HL-60 (cell line): ENCODE data around the gene IDE.

Source experiments
- DNase-seq, 2 experiments: peaks; one replicate each; pipeline ENCODE4 v3.0.0-alpha.2; 2010 to 2020; ENCODE audit warnings: low read depth in 1 of 2, low spot score in 1 of 2
- H3K27ac ChIP-seq: fragments of 250-450 bp; sonication (Bioruptor Pico); replicated peaks from 2 replicates; pipeline ENCODE4 v1.5.1; 2020; ENCODE audit warnings: mild to moderate bottlenecking, moderate library complexity
- H3K27me3 ChIP-seq: fragments of 250-450 bp; sonication (Bioruptor Pico); 2 replicates; pipeline ENCODE4 v1.5.1; 2021; ENCODE audit warnings: mild to moderate bottlenecking, moderate library complexity; ENCODE audit not compliant: insufficient read depth, poor library complexity, severe bottlenecking
- H3K4me3 ChIP-seq: replicated peaks from 2 replicates; pipeline ENCODE4 v1.5.1; 2011; ENCODE audit warnings: mild to moderate bottlenecking, control low read depth, low read length; ENCODE audit not compliant: insufficient read depth
- CTCF ChIP-seq: IDR thresholded peaks from one replicate; pipeline ENCODE4 v1.5.1; 2011; ENCODE audit warnings: low read length, control low read depth, inconsistent platforms; ENCODE audit not compliant: insufficient read depth
- GABPA ChIP-seq: IDR thresholded peaks from 2 replicates; pipeline ENCODE4 v1.6.1; 2012; ENCODE audit warnings: low read depth
- POLR2AphosphoS5 ChIP-seq: IDR thresholded peaks from 2 replicates; pipeline ENCODE4 v1.6.1; 2012; ENCODE audit warnings: low read depth
- REST ChIP-seq: IDR thresholded peaks from 2 replicates; pipeline ENCODE4 v1.6.1; 2012; ENCODE audit warnings: low read depth; ENCODE audit not compliant: insufficient replicate concordance
- SPI1 ChIP-seq: IDR thresholded peaks from 2 replicates; pipeline ENCODE4 v1.6.1; 2012; ENCODE audit warnings: low read depth, mild to moderate bottlenecking, borderline replicate concordance

IDE gene

GRCh38 chr10:92483539-92483938, 90.4 kb downstream of the IDE start:
- no peak overlapping the region for H3K27ac ChIP-seq
- H3K27me3 ChIP-seq, result no peaks in the 10 kb centered on the region
- no peak for TF ChIP-seq REST
- TF ChIP-seq POLR2AphosphoS5, result no peak
- no peak for TF ChIP-seq CTCF
- TF ChIP-seq GABPA, result no peak
- TF ChIP-seq SPI1, result no peak
- H3K4me3 ChIP-seq, result no peak overlapping the region
- no peak for DNase-seq

- no peak for DNase-seq
- TF ChIP-seq POLR2AphosphoS5, result no peak
- no peak for TF ChIP-seq CTCF
- no peak for TF ChIP-seq SPI1
- TF ChIP-seq REST, result no peak
- TF ChIP-seq GABPA, result no peak
These were observed 93.5 kb downstream of the IDE start for GRCh38 chr10:92480413-92480812.

GRCh38 chr10:92479547-92479946, 94.3 kb downstream of the IDE start:
- DNase-seq, result no peak
- H3K27me3 ChIP-seq, result no peaks in the 10 kb centered on the region
- H3K27ac ChIP-seq, result no peak overlapping the region
- H3K4me3 ChIP-seq, result no peak overlapping the region
- TF ChIP-seq POLR2AphosphoS5 (no peak), GABPA (no peak), REST (no peak), SPI1 (no peak)

More at GRCh38 chr10:92480413-92480812, 93.5 kb downstream of the IDE start:
- Histone ChIP-seq H3K27ac (no peak overlapping the region), H3K4me3 (no peak overlapping the region), H3K27me3 (no peaks in the 10 kb centered on the region)

GRCh38 chr10:92478536-92478935, 95.4 kb downstream of the IDE start:
- DNase-seq, result no peak
- no peaks in the 10 kb centered on the region for H3K27me3 ChIP-seq
- TF ChIP-seq GABPA, result no peak
- no peak for TF ChIP-seq CTCF
- no peak for TF ChIP-seq SPI1
- TF ChIP-seq REST, result no peak
- TF ChIP-seq POLR2AphosphoS5, result no peak

More at GRCh38 chr10:92478536-92478935, 95.4 kb downstream of the IDE start:
- no peak overlapping the region for H3K4me3 ChIP-seq
- no peak overlapping the region for H3K27ac ChIP-seq
